ENCODE data around the gene DGLUCY.

GRCh38 chr14:91258011-91258618 lies 144.2 kb downstream of the DGLUCY start:
- TF ChIP-seq CTCF (conservative IDR thresholded peaks at IDR 0.05) (no peak), ZFX (IDR thresholded peaks at IDR 0.05) (no peak)
